IPS DF 19.7 (cell line): ENCODE data around the gene SKA1.
"Not testable (repeated sequence)": the region's sequence is repeated elsewhere in the genome, so short reads cannot be mapped to it uniquely, and the experiment has no call there.

Source experiments
- DNase-seq: peaks from one replicate; pipeline ENCODE4 v3.0.0-alpha.2; 2013; ENCODE audit warnings: low read depth, low spot score

SKA1 gene

DNA sequence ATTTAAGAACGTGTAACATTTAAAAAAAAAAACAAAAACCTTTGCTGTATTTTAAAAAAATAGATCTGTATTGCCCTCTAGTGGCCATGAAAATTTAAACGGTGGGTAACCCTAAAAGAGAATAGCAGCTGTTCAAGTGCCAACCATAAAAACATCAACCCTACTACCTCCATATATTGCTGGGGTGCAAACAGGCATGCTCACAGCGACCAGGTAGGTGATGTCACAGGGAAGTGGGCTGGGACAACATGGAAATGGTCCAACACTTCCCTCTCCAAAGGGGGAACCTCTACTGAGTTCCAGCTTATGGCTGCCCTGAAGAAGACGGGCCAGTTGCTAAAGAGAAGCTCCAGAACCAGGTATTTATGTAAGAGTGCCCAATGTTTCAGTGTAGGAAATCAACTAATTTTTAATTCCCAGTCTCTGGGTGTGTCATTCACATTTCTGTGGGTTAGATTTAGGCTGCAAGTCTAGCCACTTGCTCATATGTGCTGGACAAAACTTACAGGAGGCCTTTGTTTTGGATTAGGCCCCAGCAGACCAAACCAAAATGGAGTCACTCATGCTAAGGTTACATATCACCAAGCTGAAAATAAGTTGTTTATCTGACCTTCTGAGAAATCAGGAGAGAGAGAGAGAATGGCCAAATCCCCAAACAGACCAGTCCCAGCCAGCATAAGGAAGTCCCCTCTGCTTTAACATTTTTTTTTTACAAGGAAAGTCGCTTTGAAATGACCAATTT is 54.5 kb downstream of the SKA1 start:
- DNase-seq = no peak

DNA sequence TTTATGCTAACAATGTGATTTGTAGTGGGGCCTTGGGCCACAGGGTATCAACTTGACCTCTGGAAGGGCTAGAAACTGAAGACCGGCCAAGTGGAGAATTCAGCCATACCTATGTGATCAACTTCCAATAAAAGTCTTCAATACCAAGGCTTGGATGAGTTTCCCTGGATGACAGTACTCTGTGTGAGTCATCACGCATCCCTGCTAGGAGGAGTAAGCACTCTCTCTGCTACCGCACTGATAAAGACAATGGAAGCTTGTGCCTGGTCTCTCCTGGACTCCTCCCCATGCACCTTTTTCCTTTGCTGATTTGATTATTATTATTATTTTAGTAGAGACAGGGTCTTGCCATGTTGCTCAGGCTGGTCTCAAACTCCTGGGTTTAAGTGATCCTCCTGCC is 58.1 kb downstream of the SKA1 start:
- DNase-seq = no peak

DNA sequence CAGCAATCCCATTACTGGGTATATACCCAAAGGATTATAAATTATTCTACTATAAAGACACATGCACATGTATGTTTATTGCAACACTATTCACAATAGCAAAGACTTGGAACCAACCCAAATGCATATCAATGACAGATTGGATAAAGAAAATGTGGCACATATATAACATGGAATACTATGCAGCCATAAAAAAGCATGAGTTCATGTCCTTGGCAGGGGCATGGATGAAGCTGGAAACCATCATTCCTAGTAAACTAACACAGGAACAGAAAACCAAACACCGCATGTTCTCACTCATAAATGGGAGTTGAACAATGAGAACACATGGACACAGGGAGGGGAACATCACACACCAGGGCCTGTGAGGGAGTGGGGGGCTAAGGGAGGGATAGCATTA is 61.9 kb downstream of the SKA1 start:
- DNase-seq = not testable (repeated sequence)

DNA sequence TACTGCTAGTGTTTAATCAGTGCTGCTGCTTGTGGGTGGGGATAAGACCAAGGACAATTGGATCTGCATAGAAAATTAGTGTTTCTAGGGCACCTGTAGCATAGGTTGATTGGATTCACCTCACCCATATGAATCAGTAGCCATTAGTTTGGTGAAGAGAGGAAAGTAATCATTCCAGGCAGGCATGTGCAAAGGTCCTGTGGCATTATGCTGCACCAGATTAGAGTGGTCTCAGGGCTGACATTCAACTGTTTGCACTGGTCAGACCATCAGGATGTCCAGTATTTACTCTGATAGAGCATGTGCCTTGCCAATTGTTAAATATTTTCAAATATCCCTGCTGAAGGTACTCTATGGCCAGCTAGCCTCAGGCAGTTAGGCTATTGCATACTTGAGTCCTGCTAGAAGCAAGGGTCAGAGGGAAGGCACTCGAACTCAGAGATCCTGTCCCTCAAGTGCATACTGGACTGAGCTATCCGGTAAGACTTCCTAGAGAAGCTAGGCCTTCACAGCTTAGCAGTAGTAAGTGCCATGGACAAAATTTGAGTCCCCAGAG is 64.7 kb downstream of the SKA1 start:
- DNase-seq = no peak

DNA sequence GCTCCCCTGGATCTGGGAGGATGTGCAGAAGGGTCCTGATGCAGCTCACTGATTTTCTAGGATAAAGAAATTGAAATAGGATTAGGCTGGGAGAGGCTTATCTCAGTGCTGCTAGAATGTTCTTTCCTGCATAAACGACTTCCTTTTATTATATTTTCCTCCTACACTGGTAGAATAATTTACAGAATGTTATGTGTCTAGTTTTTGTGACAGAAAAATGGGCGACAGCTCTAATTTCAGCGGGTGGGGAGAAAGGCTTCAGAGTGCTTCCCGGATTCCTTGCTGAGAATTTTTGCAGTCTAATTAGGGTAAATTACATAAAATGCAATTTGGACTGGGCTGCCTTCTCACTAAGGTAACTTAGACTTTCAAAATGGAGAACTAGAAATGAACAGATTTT is 66.2 kb downstream of the SKA1 start:
- DNase-seq = no peak

DNA sequence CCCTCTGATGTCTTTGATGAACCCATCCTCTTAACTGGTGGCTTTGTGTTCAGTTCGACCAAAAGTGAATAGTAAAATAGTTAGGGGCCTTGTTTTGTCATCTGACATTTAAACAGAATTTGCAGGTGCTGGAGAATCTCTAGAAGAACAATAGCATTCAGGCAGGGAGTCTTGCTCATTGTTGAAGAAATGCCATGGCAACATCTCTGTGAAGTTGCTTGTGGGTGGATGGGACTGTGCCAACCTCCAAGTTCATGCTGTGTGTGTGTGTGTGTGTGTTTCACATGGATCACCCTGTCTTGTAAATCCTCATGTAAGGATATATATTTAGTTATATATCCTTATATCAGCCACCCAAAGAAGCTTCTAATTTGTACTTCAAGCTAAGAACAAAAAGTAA is 66.7 kb downstream of the SKA1 start:
- DNase-seq = no peak
